Stimulated activated naive B cell treated with anti-CD40 and anti-IgM and Interleukin-4, amounts not matched to agents 10 μg/mL and 1 μg/mL and 100 μg/mL, for 72 hours (primary cell): Measurements from ENCODE around the gene CERS6.
A peak's percentile ranks its signal among the peaks of the same experiment; 100 is the strongest.

Experiments used
- ATAC-seq, 2 donors: fragments of 150-1000 bp; cut with Tn5 transposase; replicated peaks; 2 replicates each; pipeline ENCODE4 v1.10.0; 2021; ENCODE audit warnings: moderate library complexity in 1 of 2
- DNase-seq: peaks from one replicate; pipeline ENCODE4 v3.0.0; 2021
- H3K27ac Mint-ChIP-seq: one replicate; pipeline ENCODE4 v1.8.0; 2022; ENCODE audit warnings: mild to moderate bottlenecking, mixed read lengths
- H3K27me3 Mint-ChIP-seq, 2 donors: one replicate each; pipeline ENCODE4 v1.8.0; 2022; ENCODE audit warnings: mixed read lengths in 2 of 2
- H3K36me3 Mint-ChIP-seq, 2 donors: one replicate each; pipeline ENCODE4 v1.8.0; 2022; ENCODE audit warnings: mixed read lengths in 2 of 2, mild to moderate bottlenecking in 1 of 2
- H3K4me1 Mint-ChIP-seq, 2 donors: one replicate each; pipeline ENCODE4 v1.8.0; 2022; ENCODE audit warnings: mixed read lengths in 2 of 2, mild to moderate bottlenecking in 1 of 2
- H3K4me3 Mint-ChIP-seq, 2 donors: one replicate each; pipeline ENCODE4 v1.8.0; 2022; ENCODE audit warnings: mild to moderate bottlenecking in 2 of 2, mixed read lengths in 2 of 2, moderate library complexity in 1 of 2
- H3K9me3 Mint-ChIP-seq, 2 donors: one replicate each; pipeline ENCODE4 v1.8.0; 2022; ENCODE audit warnings: mixed read lengths in 2 of 2, mild to moderate bottlenecking in 1 of 2

CERS6 gene

GRCh38 chr2:168559187-168559586 is 103.1 kb downstream of the CERS6 start:
- Mint-ChIP-seq H3K27me3 (no peaks in the 10 kb centered on the region), H3K4me3 (no peak overlapping the region), H3K9me3 (peaks cover 5 to 15% of the 10 kb centered on the region in 2 donors), H3K27ac (no peak overlapping the region), H3K36me3 (peaks cover 43 to 50% of the 10 kb centered on the region in 2 donors), H3K4me1 (peaks cover 4 to 10% of the 10 kb centered on the region in 2 donors)
- DNase-seq (no peak), ATAC-seq (no peak)

DNA sequence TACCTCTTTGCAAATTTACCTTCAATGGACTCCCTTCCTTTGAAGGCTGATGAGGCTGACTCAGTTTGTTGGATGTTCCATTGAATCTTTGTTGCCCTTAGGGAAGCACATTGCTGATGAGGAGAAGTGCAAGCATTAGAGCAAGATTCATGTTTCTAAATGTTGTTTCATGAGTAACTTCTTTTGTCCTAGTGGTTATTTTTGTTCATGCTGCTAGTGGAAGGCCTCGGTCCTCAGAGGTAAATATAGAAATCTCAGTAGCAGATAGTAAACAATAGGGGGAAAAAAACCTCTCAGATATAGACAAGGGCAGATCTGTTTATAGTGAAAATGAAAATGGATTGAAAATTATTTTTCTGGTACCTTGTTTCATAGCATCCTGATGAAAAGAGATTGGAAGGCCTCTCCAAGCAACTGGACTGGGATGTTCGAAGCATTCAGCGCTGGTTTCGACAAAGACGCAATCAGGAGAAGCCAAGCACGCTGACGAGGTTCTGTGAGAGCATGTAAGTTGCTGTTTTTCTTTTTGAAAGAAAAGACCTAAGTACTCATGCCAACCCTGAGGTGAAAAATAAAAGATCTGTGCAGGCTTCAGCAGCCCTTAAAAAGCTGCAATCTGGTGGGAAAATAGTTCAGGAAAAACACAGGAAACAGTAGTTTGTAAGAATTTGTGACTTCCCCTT is 104.9 kb downstream of the CERS6 start:
- ATAC-seq (no peak), DNase-seq (no peak)
- Mint-ChIP-seq H3K4me3 (no peak overlapping the region), H3K4me1 (peaks cover 8 to 21% of the 10 kb centered on the region in 2 donors), H3K36me3 (peaks cover 48 to 51% of the 10 kb centered on the region in 2 donors), H3K9me3 (peaks cover 5 to 15% of the 10 kb centered on the region in 2 donors), H3K27me3 (no peaks in the 10 kb centered on the region), H3K27ac (no peak overlapping the region)

GRCh38 chr2:168561991-168562390 is 105.9 kb downstream of the CERS6 start:
- ATAC-seq (no peak), DNase-seq (no peak)
- Mint-ChIP-seq H3K27ac (no peak overlapping the region), H3K4me1 (peaks cover 10 to 29% of the 10 kb centered on the region in 2 donors), H3K4me3 (no peak overlapping the region), H3K27me3 (no peaks in the 10 kb centered on the region), H3K36me3 (peaks cover 51% of the 10 kb centered on the region in 2 donors), H3K9me3 (peaks cover 5 to 15% of the 10 kb centered on the region in 2 donors)

DNA sequence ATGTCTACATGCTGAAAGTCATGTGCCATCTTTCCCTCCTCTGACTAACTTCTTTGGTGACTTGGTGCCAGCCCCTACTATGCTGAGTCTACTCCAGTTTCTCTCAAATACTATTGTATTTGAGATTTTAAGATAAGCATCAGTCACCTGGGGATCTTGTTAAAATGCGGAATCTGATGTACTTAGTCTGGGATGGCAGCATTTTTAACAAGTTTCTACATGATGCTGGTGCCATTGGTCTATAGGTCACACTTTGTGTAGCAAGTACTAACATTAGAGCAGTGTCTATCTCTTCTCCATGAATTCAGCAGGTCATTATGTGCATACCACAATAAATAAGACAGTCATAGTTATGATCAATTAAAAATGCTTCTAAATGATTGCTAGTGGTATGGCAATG is 106.9 kb downstream of the CERS6 start:
- Mint-ChIP-seq H3K36me3 (peaks cover 51% of the 10 kb centered on the region in 2 donors), H3K27me3 (no peaks in the 10 kb centered on the region), H3K9me3 (peaks cover 5 to 15% of the 10 kb centered on the region in 2 donors), H3K27ac (no peak overlapping the region), H3K4me3 (no peak overlapping the region), H3K4me1 (peaks cover 11 to 31% of the 10 kb centered on the region in 2 donors)
- no peak for DNase-seq
- ATAC-seq = no peak

- Mint-ChIP-seq H3K4me1 (peaks cover 11 to 38% of the 10 kb centered on the region in 2 donors), H3K27me3 (no peaks in the 10 kb centered on the region), H3K27ac (no peak overlapping the region), H3K9me3 (peaks cover 2 to 10% of the 10 kb centered on the region in 2 donors), H3K4me3 (no peak overlapping the region), H3K36me3 (peaks cover 47 to 53% of the 10 kb centered on the region in 2 donors)
- DNase-seq (no peak), ATAC-seq (no peak)
These were observed 108.6 kb downstream of the CERS6 start for GRCh38 chr2:168564641-168565040.

GRCh38 chr2:168565112-168565511 is 109.0 kb downstream of the CERS6 start:
- H3K9me3 Mint-ChIP-seq = peaks cover 2 to 5% of the 10 kb centered on the region in 2 donors
- H3K27ac Mint-ChIP-seq = no peak overlapping the region
- DNase-seq (no peak), ATAC-seq (no peak)
- peaks cover 15 to 43% of the 10 kb centered on the region in 2 donors for H3K4me1 Mint-ChIP-seq
- peaks cover 47 to 53% of the 10 kb centered on the region in 2 donors for H3K36me3 Mint-ChIP-seq
- H3K27me3 Mint-ChIP-seq = no peaks in the 10 kb centered on the region
- H3K4me3 Mint-ChIP-seq = no peak overlapping the region

GRCh38 chr2:168565512-168565911 is 109.4 kb downstream of the CERS6 start:
- H3K36me3 Mint-ChIP-seq = peaks cover 43 to 49% of the 10 kb centered on the region in 2 donors
- no peak overlapping the region for H3K4me3 Mint-ChIP-seq
- peaks cover 0 to 1% of the 10 kb centered on the region in 2 donors for H3K9me3 Mint-ChIP-seq
- no peaks in the 10 kb centered on the region for H3K27me3 Mint-ChIP-seq
- DNase-seq (no peak), ATAC-seq (no peak)
- no peak overlapping the region for H3K27ac Mint-ChIP-seq
- peaks cover 19 to 43% of the 10 kb centered on the region in 2 donors for H3K4me1 Mint-ChIP-seq

GRCh38 chr2:168566974-168567665 is 111.0 kb downstream of the CERS6 start:
- H3K4me3 Mint-ChIP-seq = no peak overlapping the region
- H3K27ac Mint-ChIP-seq = no peak overlapping the region
- peak; percentile 66 to 68 for ATAC-seq
- H3K4me1 Mint-ChIP-seq = peaks cover 24 to 49% of the 10 kb centered on the region in 2 donors
- peaks cover 27 to 34% of the 10 kb centered on the region in 2 donors for H3K36me3 Mint-ChIP-seq
- H3K9me3 Mint-ChIP-seq = no peaks in the 10 kb centered on the region
- H3K27me3 Mint-ChIP-seq = no peaks in the 10 kb centered on the region
- DNase-seq = no peak

DNA sequence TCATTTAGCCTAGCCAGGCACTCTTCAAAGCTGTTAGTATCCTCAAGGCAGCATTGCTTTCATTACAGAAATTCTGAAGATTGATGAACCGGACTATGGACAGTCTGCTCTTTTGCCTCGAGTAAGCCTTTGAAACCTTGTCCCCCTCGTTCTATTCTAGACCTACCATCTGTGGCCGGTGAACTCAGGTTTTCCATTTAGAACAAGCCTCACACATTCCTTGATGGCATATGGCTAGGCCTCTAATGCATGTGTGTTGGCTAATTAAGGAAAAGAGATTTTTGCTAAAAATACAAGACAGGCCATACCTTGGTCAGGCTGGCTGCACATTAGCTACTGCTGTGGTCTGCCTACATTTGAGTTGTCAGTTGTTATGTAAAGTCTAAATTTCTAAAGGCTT is 111.8 kb downstream of the CERS6 start:
- H3K4me3 Mint-ChIP-seq = no peak overlapping the region
- no peaks in the 10 kb centered on the region for H3K27me3 Mint-ChIP-seq
- no peak for ATAC-seq
- peaks cover 0 to 1% of the 10 kb centered on the region in 2 donors for H3K9me3 Mint-ChIP-seq
- H3K36me3 Mint-ChIP-seq = peaks cover 27 to 33% of the 10 kb centered on the region in 2 donors
- DNase-seq = no peak
- H3K4me1 Mint-ChIP-seq = peaks cover 27 to 53% of the 10 kb centered on the region in 2 donors
- H3K27ac Mint-ChIP-seq = no peak overlapping the region

DNA sequence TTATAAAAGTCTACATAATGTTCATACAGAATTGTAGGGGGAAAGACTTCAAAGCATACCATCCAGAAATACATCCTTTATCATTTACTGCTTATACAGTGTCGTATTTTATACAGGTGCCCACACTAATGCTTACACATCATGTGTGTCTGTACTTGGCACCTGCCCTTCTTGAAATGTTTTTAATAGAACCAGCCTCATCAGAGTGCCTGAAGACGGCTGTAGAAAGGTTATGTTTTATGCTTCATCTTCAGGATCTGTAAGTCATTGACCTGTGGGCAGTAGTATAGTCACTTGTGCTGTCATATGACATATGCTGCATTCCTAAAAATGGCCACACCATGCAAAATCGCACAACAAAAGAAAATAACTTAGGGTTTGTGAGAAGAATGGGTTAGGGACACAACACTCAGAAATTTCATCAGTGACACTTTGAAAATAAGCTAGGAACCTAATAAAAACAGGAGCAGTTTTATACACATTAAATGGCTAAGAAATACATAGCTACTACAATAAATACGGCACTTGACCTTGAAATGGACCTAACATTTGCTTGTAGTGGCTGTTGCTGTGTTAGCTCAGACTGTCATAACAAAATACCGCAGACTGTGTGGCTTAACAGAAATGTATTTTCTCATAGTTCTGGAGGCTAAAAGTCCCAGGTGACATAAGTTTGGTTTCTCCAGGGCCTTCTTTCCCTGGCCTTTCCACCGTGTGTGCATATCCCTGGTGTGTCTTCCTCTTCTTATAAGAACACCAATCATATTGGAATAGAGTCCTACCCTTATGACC is 112.6 kb downstream of the CERS6 start:
- peaks cover 33 to 35% of the 10 kb centered on the region in 2 donors for H3K36me3 Mint-ChIP-seq
- no peak overlapping the region for H3K4me3 Mint-ChIP-seq
- ATAC-seq = no peak
- H3K4me1 Mint-ChIP-seq = peaks cover 33 to 61% of the 10 kb centered on the region in 2 donors
- H3K27me3 Mint-ChIP-seq = no peaks in the 10 kb centered on the region
- H3K9me3 Mint-ChIP-seq = peaks cover 0 to 7% of the 10 kb centered on the region in 2 donors
- no peak for DNase-seq
- no peak overlapping the region for H3K27ac Mint-ChIP-seq

DNA sequence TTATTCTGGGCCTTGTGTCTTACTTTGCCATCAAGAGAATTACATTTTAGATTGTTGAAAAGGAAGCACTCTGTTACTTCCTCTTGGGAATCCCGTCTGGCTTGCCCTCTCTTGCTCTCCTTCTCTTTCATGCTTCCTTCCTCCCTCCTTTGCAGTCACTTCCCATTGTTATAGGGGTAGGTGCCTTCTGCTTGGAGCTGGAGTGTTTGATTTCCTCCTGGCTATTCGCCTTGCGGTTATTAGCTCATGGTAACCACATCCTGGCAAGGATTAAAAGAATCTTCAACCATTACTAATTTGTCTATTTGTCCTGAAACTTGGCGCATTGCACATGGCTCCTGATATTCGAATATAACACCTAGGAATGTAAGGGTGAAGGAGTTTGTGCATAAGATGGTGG is 115.0 kb downstream of the CERS6 start:
- H3K36me3 Mint-ChIP-seq = peaks cover 22 to 29% of the 10 kb centered on the region in 2 donors
- H3K9me3 Mint-ChIP-seq = peaks cover 0 to 7% of the 10 kb centered on the region in 2 donors
- H3K27me3 Mint-ChIP-seq = no peaks in the 10 kb centered on the region
- H3K4me3 Mint-ChIP-seq = no peak overlapping the region
- DNase-seq = no peak
- peaks cover 26 to 53% of the 10 kb centered on the region in 2 donors for H3K4me1 Mint-ChIP-seq
- H3K27ac Mint-ChIP-seq = no peak overlapping the region
- no peak for ATAC-seq

- DNase-seq (no peak), ATAC-seq (peak; percentile 78 to 80)
- no peak overlapping the region for H3K4me3 Mint-ChIP-seq
- peaks cover 0 to 7% of the 10 kb centered on the region in 2 donors for H3K9me3 Mint-ChIP-seq
- peaks cover 23 to 43% of the 10 kb centered on the region in 2 donors for H3K4me1 Mint-ChIP-seq
- H3K27ac Mint-ChIP-seq = no peak overlapping the region
- H3K27me3 Mint-ChIP-seq = no peaks in the 10 kb centered on the region
- peaks cover 19 to 29% of the 10 kb centered on the region in 2 donors for H3K36me3 Mint-ChIP-seq
These were observed 117.2 kb downstream of the CERS6 start for GRCh38 chr2:168573128-168573903.

- no peak for DNase-seq
- Mint-ChIP-seq H3K27me3 (no peaks in the 10 kb centered on the region), H3K9me3 (peaks cover 0 to 10% of the 10 kb centered on the region in 2 donors), H3K4me1 (peaks cover 20 to 39% of the 10 kb centered on the region in 2 donors), H3K27ac (no peak overlapping the region), H3K4me3 (no peak overlapping the region), H3K36me3 (peaks cover 17 to 26% of the 10 kb centered on the region in 2 donors)
- no peak for ATAC-seq
These were observed 119.0 kb downstream of the CERS6 start for GRCh38 chr2:168574856-168575630.
